ENCODE data around the gene YTHDC1.

Gene YTHDC1

GRCh38 chr4:68352791-68353190, 2.9 kb upstream of the YTHDC1 start:
- no peak for DNase-seq

- DNase-seq, result no peak
Measured at GRCh38 chr4:68349279-68349648, 626 bp downstream of the YTHDC1 start.

- DNase-seq, result no peak
Measured at GRCh38 chr4:68348577-68348976, 1.3 kb downstream of the YTHDC1 start.

DNA sequence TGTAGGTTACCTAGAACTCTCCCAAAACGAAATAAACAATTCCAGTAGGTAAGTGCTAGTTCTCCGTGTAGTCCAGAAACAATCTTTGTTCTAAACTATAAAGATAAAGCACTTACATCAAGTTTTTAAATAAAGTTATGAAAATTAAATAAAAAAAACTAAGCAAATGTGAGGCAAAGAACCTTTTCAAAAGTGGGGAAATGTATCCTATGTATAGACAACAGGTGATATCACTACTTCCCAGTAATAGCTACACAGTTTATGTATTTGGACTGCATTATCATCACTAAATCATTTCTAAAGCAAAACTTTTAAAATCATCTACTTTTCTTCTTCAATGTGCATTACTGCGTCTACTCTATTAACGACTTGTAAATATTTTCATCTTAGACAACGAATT, 2.0 kb downstream of the YTHDC1 start:
- DNase-seq, result no peak

DNA sequence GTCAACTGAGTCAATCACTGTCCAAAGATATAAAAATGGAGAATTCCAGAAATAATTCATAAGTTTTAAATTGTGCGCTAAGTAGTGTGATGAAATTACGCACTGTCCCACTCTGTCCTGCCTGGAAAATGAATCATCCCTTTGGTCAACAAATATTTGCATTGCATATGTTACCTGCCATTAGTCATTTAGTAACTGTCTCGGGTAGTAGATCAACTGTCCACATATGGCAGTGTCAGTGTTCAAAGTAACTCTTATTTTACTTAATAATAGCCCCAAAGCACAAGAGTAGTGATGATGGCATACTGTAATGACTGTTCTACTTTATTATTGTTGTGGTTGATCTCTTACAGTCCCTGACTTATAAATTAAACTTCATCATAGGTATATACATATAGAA, 3.4 kb downstream of the YTHDC1 start:
- no peak for DNase-seq

GRCh38 chr4:68344785-68345184, 5.1 kb downstream of the YTHDC1 start:
- DNase-seq, result no peak

- no peak for DNase-seq
Measured at GRCh38 chr4:68344049-68344448, 5.8 kb downstream of the YTHDC1 start.

- no peak for DNase-seq
Measured at GRCh38 chr4:68342134-68342533, 7.8 kb downstream of the YTHDC1 start.

DNA sequence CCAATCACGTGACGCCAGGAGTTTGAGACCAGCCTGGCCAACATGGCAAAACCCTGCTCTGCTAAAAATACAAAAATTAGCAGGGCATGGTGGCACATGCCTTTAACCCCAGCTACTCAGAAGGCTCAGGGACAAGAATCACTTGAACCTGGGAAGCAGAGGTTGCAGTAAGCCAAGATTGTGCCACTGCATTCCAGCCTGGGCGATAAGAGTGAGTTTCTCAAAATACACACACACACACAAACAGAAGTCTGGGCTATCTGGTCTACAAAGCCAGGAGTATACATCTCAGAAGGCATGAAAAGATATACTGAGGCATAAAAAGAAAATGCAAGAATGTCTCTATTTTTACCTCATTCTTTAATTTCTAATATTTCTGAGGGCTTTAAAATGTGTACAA, 11.3 kb downstream of the YTHDC1 start:
- no peak for DNase-seq

- DNase-seq, result no peak
Measured at GRCh38 chr4:68337522-68337921, 12.4 kb downstream of the YTHDC1 start.

DNA sequence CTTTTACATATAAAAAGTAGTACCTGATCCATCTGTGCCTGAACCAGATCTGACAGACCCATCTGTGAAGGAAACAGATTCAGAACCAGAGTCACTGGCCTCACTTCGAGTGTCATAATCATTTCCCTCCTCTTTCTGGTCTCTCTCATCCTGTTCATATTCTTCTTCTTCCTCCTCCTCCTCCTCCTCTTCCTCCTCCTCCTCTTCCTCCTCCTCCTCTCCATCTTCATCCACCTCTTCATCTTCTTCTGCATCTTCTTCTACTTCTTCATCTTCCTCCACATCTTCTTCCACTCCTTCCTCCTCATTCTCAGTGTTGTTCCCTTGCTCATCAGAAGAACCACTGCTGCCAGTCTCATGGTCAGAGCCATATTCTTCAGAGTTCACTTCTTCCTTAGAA, 12.9 kb downstream of the YTHDC1 start:
- no peak for DNase-seq

DNA sequence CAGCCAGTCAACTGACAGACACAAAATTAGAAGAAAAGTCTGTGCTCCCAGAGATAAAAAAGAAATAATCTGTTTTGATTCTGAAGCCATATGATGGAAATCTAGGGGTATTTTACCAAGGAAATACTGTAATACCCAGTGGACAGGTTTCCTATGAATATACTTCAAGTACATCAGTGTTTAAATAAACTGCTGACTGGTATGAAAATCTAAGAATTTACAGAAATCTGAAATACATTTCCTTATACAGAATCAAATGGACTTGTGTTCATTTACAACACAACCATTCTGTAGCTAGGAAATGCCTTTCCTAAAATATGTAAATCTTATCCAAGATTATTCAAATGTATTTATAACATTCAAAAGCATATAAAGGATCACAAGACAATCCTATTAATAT, 13.4 kb downstream of the YTHDC1 start:
- DNase-seq, result no peak

- DNase-seq, result no peak
Measured at GRCh38 chr4:68326141-68326540, 23.7 kb downstream of the YTHDC1 start.

DNA sequence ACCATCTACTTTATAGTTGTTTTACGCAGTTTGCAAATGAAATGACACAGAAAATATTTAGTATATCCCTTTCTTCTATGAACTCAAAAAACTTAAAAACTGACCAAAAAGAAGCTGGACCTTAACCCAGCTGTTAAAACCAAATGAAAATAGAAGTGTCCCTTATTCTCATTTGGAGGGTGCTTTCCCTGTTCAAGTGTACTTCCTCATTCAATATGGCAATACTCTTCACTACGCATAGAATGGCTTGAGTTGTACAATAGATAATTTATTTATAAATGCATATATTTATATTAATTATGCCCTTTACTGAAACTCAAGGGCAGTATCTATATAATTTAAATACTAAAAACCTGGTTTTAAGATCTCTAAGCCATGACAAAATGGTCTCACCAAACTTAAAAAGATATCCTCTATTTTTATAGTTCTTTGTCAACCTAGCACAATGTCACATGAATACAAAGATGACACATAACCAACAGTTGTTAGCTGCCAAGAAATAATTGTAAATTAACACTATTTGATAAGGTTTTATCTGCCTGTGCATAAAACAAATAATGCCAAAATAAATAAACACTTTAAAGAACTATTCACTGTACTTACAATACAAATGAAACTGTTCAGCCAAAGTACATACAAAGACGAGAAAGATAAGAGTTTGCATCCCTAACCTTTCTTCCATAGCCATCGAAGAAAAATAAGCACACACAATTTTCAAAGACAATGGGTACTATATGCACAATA, 25.2 kb downstream of the YTHDC1 start:
- no peak for DNase-seq

- DNase-seq, result no peak
Measured at GRCh38 chr4:68319040-68319439, 30.9 kb downstream of the YTHDC1 start.

- DNase-seq, result no peak
Measured at GRCh38 chr4:68316193-68316969, 33.5 kb downstream of the YTHDC1 start.

- no peak for DNase-seq
Measured at GRCh38 chr4:68310651-68311247, 39.1 kb downstream of the YTHDC1 start.

DNA sequence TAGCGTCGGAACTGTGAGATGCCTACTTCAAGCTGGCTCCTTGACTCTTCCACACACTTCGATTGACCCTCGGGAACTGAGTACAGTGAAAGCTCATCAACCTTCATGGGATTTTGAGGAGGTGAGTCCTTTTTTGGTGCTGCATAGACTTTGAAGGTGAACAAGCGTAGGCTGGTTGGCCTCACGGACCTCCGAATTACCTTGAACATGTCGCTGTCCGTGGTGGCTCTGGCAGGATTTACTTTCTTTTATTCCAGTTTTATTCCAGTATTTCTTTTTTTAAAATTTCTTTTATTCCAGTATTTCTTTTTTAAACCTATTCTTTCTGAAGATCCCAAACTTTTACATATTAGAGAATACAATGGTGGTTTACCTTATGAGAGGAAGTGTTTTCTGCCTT, 45.2 kb downstream of the YTHDC1 start:
- DNase-seq, result no peak

- peak; percentile 30 for DNase-seq
Measured at GRCh38 chr4:68299492-68300457, 50.1 kb downstream of the YTHDC1 start.

GRCh38 chr4:68297137-68297536, 52.8 kb downstream of the YTHDC1 start:
- no peak for DNase-seq

DNA sequence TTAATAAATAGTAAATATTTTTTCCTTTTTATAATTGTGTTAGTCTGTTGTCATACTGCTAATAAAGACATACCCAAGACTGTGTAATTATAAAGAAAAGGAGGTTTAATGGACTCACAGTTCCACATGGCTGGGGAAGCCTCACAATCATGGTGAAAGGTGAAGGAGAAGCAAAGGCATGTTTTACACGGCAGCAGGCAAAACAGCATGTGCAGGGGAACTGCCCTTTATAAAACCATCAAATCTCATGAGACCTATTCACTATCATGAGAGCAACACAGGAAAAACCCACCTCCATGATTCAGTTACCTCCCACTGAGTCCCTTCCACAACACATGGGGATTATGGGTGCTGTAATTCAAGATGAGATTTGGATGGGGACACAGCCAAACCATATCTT, 58.6 kb downstream of the YTHDC1 start:
- DNase-seq, result no peak

DNA sequence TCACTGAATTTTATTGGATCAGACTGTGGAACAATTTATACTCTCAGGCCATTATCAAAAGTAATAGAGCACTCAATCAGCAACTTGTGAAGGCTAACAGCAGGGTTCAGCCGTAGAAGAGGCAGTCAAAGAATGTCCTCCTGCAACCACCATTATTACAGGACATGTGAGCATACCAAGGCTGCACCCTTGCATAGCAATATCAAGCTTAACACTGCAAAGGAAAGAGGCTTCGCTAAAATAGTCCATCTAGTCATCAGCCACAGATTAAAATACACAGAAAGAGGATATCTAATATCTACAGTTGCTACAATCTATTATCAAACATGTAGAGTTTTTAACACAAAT, 61.5 kb downstream of the YTHDC1 start:
- DNase-seq, result no peak

Measured in stimulated activated CD4-positive, alpha-beta T cell treated with anti-CD3 and anti-CD28 coated beads, Interleukin-1b, Interleukin-23, amount 100 ng/mL, for 48 hours (primary cell).